NCI-H1048 (cell line): ENCODE measurements around the gene NR1H2.
A peak's percentile ranks its signal among the peaks of the same experiment; 100 is the strongest.
"Not testable (repeated sequence)": the region's sequence is repeated elsewhere in the genome, so short reads cannot be mapped to it uniquely, and the experiment has no call there.

Experiments
- DNase-seq: peaks from one replicate; lab custom pipeline; 2025; lab: John Stamatoyannopoulos, UW

NR1H2 gene

DNA sequence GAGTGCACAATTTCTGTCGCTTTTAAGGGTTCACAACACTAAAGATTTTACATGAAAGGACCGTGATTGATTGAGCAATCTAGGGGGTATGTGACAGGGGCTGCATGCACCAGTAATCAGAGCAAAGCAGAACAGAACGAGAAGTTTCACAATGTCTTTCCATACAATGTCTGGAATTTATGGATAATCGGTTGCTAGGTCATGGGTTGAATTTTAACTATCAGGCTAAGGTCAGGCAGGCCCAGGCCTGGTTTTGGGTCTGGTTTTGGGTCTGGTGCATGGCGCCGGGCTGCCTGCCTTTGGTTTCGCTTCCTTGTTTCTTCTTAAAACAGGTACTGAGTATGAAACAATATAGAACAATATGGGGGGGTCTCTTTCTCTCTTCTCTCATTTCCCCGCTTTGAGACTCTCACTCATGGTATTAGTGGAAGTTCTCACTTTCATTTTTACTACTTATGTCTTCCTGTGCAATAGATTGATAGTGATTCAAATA is 29.1 kb upstream of the NR1H2 start:
- DNase-seq = not testable (repeated sequence)

DNA sequence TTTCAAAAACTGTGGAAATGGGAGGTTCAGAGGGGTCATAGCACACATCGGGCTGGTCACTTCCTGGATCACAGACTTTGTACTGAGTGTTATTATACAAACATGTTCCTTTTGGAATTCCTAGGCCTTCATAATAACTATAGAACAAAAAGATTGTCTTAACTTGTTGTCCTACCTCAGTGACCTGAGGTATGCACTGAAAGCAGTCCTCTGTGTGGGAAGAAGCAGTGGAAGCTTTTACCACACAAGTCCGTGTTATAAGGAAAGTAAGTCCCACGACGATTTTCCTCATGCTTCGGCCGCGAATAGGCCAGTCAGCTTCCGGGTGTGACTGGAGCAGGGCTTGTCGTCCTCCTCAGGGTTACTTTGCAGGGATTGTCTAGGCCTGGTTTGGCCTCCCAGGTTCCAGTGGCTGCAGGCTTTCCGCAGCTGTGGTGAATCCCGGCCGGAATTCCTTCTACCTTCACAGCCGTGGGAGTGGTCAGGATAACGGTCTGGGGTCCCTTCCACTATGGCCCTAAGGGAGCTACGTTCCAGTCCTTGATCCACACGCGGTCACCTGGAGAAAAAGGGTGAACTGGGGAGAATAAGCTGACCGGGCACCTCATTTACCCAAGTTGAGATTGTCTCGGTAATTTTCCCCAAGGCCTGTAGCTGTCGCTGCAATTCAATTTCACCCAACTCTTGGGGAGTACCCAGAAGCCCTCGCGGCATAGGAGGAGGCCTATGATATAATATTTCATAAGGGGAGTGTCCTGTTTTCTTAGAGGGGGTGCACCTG is 26.8 kb upstream of the NR1H2 start:
- no peak for DNase-seq

DNA sequence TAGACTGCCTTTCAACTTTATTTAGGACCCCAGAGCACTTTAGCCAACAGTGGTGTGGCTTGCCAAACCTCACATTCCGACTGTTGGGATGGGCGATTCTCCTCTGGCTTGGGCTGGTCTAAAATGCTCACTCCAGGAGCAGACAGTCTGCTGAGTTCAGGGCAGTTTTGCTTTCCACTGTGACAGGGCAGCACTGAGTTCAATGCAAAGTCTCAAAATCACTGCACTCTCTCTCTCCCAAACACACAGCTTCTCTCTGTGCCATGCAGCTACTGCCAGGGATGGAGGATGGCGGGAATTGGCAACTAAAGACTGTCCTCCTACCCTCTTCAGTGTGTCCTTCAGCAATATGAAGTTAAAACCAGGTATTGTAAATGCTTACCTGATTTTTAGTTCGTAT is 24.0 kb upstream of the NR1H2 start:
- DNase-seq = no peak

DNA sequence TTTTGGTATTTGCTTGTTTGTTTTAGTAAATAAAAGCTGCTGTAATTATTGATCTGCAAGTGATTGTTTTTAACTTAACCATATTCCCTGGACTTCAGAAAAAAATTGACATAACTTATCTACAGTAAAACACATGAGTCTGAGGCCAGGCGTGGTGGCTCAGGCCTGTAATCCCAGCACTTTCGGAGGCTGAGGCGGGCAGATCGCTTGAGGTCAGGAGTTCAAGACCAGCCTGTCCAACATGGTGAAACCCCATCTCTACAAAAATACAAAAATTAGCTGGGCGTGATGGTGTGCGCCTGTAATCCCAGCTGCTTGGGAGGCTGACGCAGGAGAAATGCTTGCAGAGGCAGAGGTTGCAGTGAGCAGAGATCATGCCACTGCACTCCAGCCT is 22.8 kb upstream of the NR1H2 start:
- not testable (repeated sequence) for DNase-seq

DNA sequence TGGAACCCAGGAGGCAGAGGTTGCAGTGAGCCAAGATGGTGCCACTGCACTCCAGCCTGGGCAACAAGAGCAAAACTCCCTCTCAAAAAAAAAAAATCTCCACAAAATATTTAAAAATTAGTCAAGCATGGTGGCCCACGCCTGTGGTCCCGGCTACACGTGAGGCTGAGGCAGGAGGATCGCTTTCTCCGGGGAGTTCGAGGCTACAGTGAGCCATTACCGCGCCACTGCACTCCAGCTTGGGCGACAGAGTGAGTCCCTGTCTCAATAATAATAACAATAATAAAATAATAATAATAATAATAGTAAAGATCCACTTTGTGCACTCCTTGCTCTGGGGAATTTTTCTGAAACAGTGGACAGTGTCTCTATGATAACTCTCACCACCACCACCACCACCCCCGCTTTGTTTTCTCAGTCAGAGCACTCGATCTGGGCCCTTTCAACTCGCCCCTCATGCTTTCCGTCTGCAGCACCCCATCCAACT is 19.5 kb upstream of the NR1H2 start:
- no peak for DNase-seq

DNA sequence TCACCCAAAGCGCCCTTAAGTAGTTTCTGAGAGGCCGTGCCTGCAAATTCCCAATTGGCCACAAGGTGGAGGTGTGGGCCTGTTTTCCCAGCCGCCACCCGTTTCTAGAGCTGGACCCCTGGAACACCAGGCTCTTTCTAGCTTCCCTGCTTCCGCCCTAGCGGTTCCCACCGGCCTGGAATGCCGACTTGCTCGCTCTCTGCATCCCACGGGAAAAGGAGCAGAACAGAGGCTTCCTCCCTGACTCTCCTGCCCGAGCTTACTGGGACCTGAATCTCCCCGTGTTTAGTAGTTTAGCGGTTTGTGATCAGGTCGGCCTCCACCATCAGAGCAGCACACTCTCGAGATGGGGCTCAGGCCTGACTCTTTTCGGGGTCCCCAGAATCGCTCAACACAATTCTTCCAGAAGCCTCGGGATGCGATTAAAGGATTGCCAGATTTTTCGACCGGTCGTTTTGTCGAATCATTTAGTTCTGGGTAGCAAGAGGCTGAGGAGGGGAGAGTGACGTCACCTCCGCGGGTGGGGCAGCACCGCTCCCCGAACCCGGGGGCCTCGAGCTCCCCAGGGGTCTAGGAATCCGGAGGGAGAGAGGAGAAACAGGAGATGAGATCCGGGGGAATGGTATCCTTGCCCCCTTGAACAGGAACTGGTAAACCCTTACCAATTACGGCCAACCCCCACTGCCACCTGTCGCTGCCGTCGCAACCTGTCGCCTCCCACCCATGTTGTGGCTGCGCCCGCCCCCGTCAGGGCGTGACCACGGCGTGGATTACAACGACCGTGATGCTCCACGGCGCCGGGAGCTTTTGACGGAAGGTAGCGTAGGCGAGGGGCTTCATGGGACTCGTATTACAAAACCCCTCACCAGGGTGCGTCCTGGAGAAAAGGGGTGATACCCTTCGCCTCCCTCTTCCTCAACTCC is 18.8 kb upstream of the NR1H2 start:
- no peak for DNase-seq

DNA sequence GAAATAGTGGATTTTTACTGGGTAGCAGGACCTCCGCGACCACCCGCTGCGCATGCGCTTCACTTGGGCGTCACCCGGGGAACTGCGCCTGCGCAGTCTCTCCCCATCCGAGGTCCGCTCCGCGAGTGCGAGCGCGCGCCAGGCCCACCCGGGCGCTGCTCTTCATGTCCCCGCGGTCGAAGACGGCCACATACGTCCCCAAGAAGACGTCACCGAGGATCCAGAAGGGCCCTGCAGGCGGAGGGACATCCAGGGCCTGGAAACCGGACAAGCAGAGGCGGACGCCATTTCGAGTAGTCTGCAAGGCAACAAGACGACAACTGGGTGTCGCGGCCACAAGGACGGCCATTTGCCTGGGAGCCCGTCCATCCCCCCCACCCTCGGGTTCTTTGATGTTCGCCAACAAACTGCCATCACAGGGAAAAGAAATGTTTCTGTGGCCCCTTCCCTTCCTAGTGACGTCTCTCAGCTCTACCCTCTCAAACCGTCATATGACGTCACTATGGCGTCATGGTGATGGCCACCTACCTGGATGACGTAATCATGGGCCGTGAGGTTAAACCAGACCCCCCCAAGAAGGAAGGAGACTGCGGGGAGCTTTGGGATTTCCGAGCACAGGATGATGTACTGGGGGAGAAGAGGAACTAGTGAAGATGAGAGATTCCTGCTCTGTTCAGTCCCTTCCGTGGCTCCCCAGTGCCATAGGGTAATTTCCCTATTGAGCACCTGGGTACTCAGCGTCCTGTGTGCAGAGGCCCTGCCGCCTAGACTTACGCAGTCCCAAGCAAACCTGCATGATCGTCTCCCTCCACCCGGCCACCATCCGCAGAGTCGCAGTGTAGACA is 17.6 kb upstream of the NR1H2 start:
- DNase-seq = no peak

DNA sequence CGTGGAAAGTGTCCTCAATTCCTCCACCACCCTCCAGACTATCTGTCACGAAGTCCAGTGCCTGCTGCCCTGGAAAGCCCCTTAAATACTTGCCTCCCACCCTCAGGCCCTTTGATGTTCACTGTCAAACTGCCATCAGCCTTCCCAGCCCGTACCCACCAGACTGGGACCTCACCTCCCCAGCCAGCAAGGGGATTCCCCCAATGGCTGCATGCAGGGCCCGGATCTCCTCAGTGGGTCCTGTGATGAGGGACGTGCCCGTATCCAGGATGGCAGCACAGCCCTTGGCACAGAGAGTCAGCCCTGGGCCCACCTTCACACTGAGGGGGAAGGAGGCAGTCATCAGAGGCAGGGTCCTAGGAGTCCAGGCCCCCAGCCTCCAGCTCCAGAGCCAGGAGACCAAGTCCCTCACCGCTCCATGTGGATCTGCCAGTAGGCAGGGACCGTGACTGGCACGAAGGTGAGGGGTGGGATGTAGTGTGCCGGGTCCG is 16.9 kb upstream of the NR1H2 start:
- DNase-seq = no peak

DNA sequence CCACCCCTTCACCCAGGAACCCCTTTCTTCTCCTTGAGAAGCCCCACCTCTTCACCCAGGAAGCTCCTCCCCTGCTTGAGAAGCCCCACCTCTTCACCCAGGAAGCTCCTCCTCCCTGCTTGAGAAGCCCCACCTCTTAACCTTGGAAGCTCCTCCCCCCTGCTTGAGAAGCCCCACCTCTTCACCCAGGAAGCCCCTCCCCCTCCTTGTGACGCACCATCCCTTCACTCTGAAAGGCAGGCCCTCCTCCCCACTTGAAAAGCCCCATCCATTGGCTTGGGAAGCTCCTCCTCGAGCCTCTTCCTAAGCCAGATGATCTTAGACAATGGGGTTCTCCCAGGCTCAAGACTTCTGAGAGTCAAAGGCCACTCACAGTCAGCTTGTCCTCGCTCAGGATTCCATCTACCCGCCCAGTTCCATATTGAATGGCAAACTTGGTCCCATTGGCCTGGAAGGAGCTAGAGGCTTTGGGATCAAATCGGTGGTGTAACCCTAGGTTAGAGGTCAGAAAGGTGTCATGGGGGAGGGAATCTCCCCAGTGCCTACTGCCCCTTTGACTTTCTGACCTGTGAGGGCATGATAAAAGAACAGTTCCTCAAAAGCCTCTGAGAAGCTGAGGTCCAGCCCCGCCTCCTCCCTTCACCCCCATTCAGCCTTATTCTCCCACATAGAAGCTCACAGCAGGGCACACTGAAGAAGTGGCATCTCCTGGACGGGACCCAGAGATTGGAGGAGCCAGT is 14.8 kb upstream of the NR1H2 start:
- no peak for DNase-seq

DNA sequence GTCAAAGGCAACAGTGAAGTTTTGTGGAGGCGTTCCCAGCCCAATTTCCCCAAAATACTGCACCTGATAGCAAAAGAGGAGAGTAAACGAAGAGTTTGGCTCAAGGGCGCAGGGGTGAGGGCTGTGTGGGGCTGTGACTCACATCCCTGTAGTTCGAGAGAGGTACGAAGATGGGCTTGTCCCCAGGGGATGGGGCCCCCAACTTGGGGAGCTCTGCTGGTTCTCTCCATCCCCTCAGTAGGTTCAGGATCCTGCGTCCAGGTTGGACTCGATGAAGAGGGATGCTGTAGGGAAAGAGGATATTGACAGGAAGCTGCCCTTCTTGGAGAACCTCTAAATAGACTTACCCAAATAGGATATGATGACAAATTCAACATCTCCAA is 14.2 kb upstream of the NR1H2 start:
- DNase-seq = no peak

DNA sequence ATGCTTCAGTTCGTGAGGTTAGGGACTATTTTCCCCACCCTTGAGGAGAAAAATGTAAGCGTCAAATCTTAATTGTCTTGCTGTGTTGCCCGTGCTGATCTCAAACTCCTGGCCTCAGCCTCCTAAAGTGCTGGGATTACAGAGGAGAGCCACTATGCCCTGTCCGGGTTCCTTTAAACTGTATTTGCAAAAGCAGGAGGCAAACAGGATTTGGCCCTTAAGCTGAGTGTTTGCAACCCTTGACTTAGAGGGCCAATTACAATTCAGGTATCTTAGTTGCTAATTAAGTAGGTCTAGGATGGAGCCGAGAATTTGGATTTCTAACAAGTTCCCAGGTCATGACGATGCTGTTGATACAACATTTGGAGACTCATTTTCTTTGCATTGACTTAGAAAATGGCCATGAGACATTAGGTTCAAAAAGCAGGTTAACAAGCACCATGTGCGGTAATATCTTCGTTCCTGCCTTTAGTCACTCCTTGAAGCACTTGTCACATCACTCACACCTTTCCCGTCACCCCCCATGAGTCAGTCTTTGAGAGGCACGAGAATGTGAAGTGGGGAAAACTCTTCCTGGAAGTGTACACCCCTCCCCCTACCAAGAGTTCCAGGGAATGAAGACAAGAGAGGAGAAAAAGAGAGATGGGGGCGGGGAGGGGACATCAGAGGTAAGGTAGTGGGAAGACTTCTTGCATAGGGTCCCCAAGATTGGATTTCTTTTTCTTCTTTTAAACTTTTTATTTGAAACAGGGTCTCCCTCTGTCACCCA is 13.4 kb upstream of the NR1H2 start:
- DNase-seq = no peak

DNA sequence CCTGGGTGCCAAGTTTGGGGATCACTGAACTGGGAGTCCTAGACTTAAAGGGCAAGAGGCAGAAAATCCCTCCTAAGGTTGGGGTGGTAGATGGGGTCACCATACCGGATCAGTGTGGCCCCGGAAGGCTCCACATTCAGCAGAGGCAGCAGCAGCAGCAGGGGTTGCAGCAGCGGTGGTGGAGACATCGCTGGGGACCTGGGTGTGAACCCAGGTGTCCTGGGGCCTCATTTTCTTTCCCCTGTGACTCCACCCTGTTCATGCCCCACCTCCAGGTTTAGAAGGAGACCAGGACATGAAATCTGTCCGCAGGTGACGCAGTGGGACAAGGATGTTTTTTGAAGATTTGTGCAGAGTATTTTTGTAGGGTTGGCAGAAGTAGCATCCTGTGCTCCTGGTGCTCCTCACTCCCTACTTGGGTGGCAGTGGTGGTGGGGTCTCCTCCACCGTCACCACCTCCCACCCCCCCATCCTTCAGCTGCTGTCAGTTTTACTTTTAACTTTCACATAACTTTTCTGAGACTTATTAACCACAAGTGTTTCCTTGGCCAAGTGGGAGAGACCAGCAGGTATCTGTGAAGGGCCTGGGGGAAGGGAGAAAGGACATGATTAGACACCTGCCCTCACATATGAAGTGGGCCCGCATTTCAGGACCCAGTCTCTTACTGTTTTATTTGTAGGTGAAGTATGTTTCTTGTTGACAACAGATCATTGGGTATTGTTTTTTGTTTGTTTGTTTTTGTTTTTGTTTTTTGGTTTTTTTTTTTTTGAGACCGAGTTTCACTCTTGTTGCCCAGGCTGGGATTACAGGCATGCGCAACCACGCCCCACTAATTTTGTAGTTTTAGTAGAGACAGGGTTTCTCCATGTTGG is 10.6 kb upstream of the NR1H2 start, which contains the start of gene NAPSA:
Gene NAPSA, minus strand, starts transcription at position 206 of the 873 bp plus-strand sequence. Its CDS starts 18 bp downstream, at position 188.
- no peak for DNase-seq

DNA sequence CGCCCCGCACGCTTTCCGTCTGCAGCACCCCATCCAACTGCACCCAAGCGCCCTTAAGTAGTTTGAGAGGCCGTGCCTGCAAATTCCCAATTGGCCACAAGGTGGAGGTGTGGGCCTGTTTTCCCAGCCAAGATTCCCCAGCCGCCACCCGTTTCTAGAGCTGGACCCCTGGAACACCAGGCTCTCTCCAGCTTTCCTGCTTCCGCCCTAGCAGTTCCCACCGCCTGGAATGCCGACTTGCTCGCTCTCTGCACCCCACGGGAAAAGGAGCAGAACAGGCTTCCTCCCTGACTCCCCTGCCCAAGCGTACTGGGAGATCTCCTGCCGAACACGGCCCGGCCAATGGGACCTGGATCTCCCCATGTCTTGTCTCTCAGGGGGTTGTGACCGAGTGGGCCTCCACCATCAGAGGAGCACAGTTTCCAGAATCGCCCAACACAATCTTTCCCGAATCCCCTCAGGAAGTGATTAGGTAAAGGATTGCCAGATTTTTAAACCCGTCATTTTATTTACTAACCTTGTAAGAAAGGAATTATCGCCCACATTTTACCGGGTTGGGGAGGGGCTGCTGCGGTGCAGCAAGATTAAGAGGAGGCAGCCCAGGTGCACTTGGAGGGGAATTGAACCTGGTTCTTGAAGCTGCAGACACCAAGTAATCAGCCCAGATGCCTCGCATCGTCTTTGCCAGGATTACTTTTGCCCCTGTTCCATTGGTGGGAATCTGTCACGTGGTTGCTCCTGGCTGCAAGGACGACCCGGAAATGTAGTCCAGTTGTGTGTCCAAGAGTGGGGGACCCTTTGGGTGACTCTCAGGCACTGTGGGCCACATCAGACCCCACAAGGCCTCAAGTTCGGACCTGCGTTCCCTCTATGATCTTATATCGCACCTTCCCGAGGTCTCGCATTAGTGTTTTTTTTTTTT is 7.3 kb upstream of the NR1H2 start:
- peak; percentile 37 for DNase-seq

DNA sequence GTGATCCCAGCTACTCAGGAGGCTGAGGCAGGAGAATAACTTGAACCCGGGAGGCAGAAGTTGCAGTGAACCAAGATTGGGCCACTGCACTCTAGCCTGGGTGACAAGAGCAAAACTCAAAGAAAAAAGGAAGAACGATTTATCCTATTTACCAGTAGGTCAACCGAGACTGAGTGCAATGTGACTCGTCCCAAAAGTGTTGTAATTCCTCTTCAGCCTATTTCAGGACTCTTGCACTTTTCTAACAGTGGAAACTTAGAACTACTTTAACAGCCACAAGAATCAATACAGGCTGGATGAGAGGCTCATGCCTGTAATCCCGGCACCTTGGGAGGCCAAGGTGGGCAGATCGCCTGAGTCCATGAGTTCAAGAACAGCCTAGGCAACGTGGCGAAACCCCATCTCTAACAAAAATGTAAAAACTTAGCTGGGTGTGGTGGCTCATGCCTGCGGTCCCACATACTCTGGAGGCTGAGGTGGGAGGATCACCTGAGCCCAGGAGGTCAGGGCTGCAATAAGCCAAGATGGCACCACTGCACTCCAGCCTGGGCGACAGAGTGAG is 4.3 kb upstream of the NR1H2 start:
- no peak for DNase-seq

DNA sequence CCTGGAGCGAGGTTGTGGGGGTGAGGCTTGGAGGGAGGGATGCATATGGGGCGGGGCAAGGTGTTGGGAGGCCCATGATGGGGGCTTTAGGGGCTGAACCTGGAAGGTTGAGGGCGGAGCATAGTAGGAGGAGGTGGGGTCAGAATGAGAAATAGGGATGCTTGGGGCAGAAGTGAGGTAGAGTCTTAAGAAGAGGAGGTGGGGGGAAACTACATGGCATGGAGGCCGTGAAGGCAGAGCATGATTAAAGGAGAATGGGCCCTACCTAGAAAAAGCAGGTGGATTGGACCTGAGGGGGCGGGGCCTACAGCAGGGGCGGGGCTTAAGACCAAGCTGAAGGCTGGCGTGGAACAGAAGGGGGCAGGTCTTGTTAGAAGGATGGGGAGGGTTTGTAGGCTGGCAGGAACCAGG is 799 bp downstream of the NR1H2 start:
- peak; percentile 43 for DNase-seq

DNA sequence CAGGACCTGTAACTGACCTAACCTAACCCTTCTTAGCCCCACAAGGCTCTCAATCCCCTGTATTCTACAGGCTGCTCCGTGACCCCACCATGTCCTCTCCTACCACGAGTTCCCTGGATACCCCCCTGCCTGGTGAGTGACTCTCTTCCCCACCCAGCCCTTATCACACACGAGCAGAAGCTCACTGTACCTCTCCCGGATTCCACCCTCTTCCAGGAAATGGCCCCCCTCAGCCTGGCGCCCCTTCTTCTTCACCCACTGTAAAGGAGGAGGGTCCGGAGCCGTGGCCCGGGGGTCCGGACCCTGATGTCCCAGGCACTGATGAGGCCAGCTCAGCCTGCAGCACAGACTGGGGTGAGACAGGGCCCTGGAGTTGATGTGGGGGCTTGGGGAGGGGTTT is 1.3 kb downstream of the NR1H2 start:
- no peak for DNase-seq

DNA sequence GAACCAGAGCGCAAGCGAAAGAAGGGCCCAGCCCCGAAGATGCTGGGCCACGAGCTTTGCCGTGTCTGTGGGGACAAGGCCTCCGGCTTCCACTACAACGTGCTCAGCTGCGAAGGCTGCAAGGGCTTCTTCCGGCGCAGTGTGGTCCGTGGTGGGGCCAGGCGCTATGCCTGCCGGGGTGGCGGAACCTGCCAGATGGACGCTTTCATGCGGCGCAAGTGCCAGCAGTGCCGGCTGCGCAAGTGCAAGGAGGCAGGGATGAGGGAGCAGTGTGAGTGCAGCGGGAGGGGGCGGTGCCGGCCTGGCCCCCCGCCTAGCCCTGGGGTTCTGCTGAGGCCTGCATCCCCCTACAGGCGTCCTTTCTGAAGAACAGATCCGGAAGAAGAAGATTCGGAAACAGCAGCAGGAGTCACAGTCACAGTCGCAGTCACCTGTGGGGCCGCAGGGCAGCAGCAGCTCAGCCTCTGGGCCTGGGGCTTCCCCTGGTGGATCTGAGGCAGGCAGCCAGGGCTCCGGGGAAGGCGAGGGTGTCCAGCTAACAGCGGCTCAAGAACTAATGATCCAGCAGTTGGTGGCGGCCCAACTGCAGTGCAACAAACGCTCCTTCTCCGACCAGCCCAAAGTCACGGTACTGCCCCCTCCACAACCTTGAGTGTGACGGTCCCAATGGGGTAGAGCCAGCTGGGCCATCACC is 2.1 kb downstream of the NR1H2 start:
- no peak for DNase-seq
